Smooth muscle cell (in vitro differentiated cells): ENCODE measurements around the gene ADGRG4. TPM values are rescaled to one million over a fixed set of nuclear protein-coding genes. Genes with fewer than 3 reads are reported as not detected.

Experiments used
- DNase-seq: peaks from one replicate; lab custom pipeline; 2025; ENCODE audit not compliant: unreplicated experiment; lab: John Stamatoyannopoulos, UW
- H2AFZ ChIP-seq: fragments of 200-600 bp; sonication (generic); 2 replicates; pipeline ENCODE4 v1.6.0; 2016; ENCODE audit warnings: antibody characterized with exemption, low read depth, mild to moderate bottlenecking
- H3F3A ChIP-seq: fragments of 200-600 bp; sonication (generic); 2 replicates; pipeline ENCODE4 v1.6.0; 2017; ENCODE audit warnings: antibody characterized with exemption, low read depth
- H3K27ac ChIP-seq: fragments of 200-600 bp; sonication (generic); 2 replicates; pipeline ENCODE4 v1.5.1; 2016; ENCODE audit warnings: low read depth, mild to moderate bottlenecking
- H3K27me3 ChIP-seq: fragments of 200-600 bp; sonication (generic); 2 replicates; pipeline ENCODE4 v1.6.1; 2016; ENCODE audit warnings: low read depth, mild to moderate bottlenecking
- H3K36me3 ChIP-seq: fragments of 200-600 bp; sonication (generic); 2 replicates; pipeline ENCODE4 v1.5.1; 2016; ENCODE audit warnings: low read depth
- H3K4me1 ChIP-seq: fragments of 200-600 bp; sonication (generic); 2 replicates; pipeline ENCODE4 v1.5.1; 2016; ENCODE audit warnings: low read depth
- H3K4me2 ChIP-seq: fragments of 200-600 bp; sonication (generic); 2 replicates; pipeline ENCODE4 v1.6.0; 2016; ENCODE audit warnings: mild to moderate bottlenecking
- H3K4me3 ChIP-seq: fragments of 200-600 bp; sonication (generic); 2 replicates; pipeline ENCODE4 v1.5.1; 2016; ENCODE audit warnings: mild to moderate bottlenecking
- H3K79me2 ChIP-seq: fragments of 200-600 bp; sonication (generic); 2 replicates; pipeline ENCODE4 v1.6.0; 2016; ENCODE audit warnings: low read depth, mild to moderate bottlenecking
- H3K9ac ChIP-seq: fragments of 200-600 bp; sonication (generic); 2 replicates; pipeline ENCODE4 v1.6.0; 2016; ENCODE audit warnings: low read depth
- H3K9me3 ChIP-seq: fragments of 200-600 bp; sonication (generic); replicated peaks from 2 replicates; pipeline ENCODE4 v1.5.1; 2016; ENCODE audit warnings: low read depth
- H4K20me1 ChIP-seq: fragments of 200-600 bp; sonication (generic); 2 replicates; pipeline ENCODE4 v1.6.0; 2016; ENCODE audit warnings: low read depth
- WGBS: methylation state at CpG from one replicate; pipeline ENCODE4 v1.1.7; 2016; ENCODE audit warnings: low lambda C conversion rate; 5-methylcytosine and 5-hydroxymethylcytosine counted together
- polyA plus RNA-seq: library from polyadenylated mRNA; unstranded; fragments of >200 nt; fragmentation: Nextera tagmentation; extraction: Ambion mirVana; gene quantifications from 2 replicates; pipeline ENCODE4 v1.2.1, GENCODE V29; 2016
- total RNA-seq: library from RNA; depleted of rRNA; stranded (reverse); fragments of >200 nt; gene quantifications from 2 replicates; pipeline ENCODE4 v1.2.3, GENCODE V29; 2014
- TF ChIP-seq, protein P1 (sequence below): fragments of 200-600 bp; sonication (generic); IDR thresholded peaks from 2 replicates; pipeline ENCODE4 v1.5.1; 2017; ENCODE audit warnings: borderline replicate concordance, mild to moderate bottlenecking, antibody characterized with exemption; ENCODE audit not compliant: insufficient read depth, poor library complexity, severe bottlenecking

Gene ADGRG4
- total and polyA plus RNA-seq, 2 experiments from 2014 or later: not detected

DNA sequence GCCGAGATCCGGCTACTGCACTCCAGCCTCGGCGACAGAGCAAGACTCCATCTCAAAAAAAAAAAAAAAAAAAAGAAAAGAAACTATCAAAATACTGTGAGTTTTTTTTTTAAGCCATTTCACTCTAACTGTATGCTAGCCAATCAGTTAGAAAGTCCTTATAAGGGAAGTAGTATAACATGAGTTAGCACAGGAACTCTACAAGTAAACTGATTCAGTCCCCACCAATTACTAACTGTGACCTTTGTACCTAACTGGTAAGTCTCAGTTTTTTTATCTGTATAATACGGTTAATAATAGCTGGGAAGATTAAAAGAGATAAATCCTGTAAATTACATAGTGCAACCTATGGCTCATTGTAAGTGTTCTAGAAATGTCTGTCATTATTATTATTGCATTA lies 151.9 kb downstream of the ADGRG4 start:
- Histone ChIP-seq H3K36me3 (no peaks in the 10 kb centered on the region), H3K9ac (no peak overlapping the region), H3K9me3 (no peaks in the 10 kb centered on the region), H3K4me1 (no peaks in the 10 kb centered on the region), H4K20me1 (no peaks in the 10 kb centered on the region), H3K79me2 (no peaks in the 10 kb centered on the region), H3F3A (no peaks in the 10 kb centered on the region), H3K4me2 (no peak overlapping the region), H2AFZ (no peak overlapping the region), H3K4me3 (no peak overlapping the region), H3K27me3 (no peaks in the 10 kb centered on the region), H3K27ac (no peak overlapping the region)
- TF ChIP-seq, protein P1, sequence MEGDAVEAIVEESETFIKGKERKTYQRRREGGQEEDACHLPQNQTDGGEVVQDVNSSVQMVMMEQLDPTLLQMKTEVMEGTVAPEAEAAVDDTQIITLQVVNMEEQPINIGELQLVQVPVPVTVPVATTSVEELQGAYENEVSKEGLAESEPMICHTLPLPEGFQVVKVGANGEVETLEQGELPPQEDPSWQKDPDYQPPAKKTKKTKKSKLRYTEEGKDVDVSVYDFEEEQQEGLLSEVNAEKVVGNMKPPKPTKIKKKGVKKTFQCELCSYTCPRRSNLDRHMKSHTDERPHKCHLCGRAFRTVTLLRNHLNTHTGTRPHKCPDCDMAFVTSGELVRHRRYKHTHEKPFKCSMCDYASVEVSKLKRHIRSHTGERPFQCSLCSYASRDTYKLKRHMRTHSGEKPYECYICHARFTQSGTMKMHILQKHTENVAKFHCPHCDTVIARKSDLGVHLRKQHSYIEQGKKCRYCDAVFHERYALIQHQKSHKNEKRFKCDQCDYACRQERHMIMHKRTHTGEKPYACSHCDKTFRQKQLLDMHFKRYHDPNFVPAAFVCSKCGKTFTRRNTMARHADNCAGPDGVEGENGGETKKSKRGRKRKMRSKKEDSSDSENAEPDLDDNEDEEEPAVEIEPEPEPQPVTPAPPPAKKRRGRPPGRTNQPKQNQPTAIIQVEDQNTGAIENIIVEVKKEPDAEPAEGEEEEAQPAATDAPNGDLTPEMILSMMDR: no peak
- 89% methylated on average over 3 of the region's 5 CpGs for WGBS
- DNase-seq: no peak

DNA sequence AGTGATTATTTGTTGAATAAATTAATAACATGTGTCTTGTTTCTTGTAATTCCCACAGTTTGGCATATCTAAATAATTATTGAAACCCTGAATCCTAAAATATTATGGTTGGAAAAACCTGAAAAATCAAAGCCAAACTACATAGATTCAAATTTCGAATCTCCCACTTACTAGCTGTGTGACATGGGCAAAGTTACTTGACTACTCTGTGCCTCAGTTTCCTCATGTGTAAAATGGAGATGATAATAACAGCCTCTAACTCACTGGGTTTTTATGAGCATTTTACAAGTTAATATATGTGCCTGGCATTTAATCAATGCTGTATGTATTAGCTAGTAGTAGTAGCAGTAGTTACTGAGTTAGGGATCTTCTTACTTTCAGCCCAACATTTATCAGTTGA lies 152.4 kb downstream of the ADGRG4 start:
- DNase-seq: no peak
- Histone ChIP-seq H3K27me3 (no peaks in the 10 kb centered on the region), H3K4me3 (no peak overlapping the region), H2AFZ (no peak overlapping the region), H3K36me3 (no peaks in the 10 kb centered on the region), H3K4me1 (no peaks in the 10 kb centered on the region), H3F3A (no peaks in the 10 kb centered on the region), H4K20me1 (no peaks in the 10 kb centered on the region), H3K27ac (no peak overlapping the region), H3K4me2 (no peak overlapping the region), H3K9me3 (no peaks in the 10 kb centered on the region), H3K79me2 (no peaks in the 10 kb centered on the region), H3K9ac (no peak overlapping the region)
- TF ChIP-seq, protein P1: no peak
- 73% methylated on average over 1 of the region's 1 CpG for WGBS

GRCh38 chrX:136453771-136454170 lies 153.0 kb downstream of the ADGRG4 start:
- no peaks in the 10 kb centered on the region for H3K4me1 ChIP-seq
- H3K27ac ChIP-seq: no peak overlapping the region
- no peak overlapping the region for H3K4me3 ChIP-seq
- no peak for DNase-seq
- no peak overlapping the region for H3K9ac ChIP-seq
- no peaks in the 10 kb centered on the region for H4K20me1 ChIP-seq
- no peak overlapping the region for H3K4me2 ChIP-seq
- H3F3A ChIP-seq: no peaks in the 10 kb centered on the region
- H3K79me2 ChIP-seq: no peaks in the 10 kb centered on the region
- no peaks in the 10 kb centered on the region for H3K36me3 ChIP-seq
- no peak overlapping the region for H2AFZ ChIP-seq
- H3K9me3 ChIP-seq: no peaks in the 10 kb centered on the region
- TF ChIP-seq, protein P1: no peak
- WGBS: 46% methylated on average over 1 of the region's 1 CpG
- no peaks in the 10 kb centered on the region for H3K27me3 ChIP-seq

DNA sequence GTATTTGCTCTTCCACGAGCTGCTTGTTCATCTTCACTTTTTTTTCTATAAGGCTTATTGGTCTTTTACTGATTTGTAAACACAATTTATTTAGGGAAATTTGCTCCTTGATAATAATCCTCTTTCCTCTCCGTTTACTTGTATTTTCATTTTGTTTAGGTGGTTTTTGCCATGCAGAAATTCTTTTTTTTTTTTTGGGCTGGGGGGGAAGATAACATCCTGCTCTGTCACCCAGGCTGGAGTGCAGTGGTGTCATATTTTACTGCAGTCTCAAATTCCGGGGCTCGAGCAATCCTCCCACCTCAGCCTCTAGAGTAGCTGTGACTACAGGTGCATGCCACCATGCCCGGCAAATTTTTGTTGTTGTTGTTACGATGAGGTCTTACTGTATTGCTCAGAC lies 155.4 kb downstream of the ADGRG4 start:
- 76% methylated on average over 6 of the region's 6 CpGs for WGBS
- no peak overlapping the region for H3K4me3 ChIP-seq
- no peaks in the 10 kb centered on the region for H3K4me1 ChIP-seq
- no peak for DNase-seq
- no peak overlapping the region for H3K4me2 ChIP-seq
- no peak overlapping the region for H3K9ac ChIP-seq
- H2AFZ ChIP-seq: no peak overlapping the region
- H3K36me3 ChIP-seq: no peaks in the 10 kb centered on the region
- no peaks in the 10 kb centered on the region for H3K27me3 ChIP-seq
- H3K79me2 ChIP-seq: no peaks in the 10 kb centered on the region
- H4K20me1 ChIP-seq: no peaks in the 10 kb centered on the region
- TF ChIP-seq, protein P1: no peak
- H3K9me3 ChIP-seq: no peaks in the 10 kb centered on the region
- no peaks in the 10 kb centered on the region for H3F3A ChIP-seq
- no peak overlapping the region for H3K27ac ChIP-seq
